ENCODE measurements around the gene USP5.

GRCh38 chr12:6912164-6912935, 60.4 kb downstream of the USP5 start:
- no peak for TF ChIP-seq ZFX (IDR thresholded peaks at IDR 0.05)
- TF ChIP-seq, protein P1, sequence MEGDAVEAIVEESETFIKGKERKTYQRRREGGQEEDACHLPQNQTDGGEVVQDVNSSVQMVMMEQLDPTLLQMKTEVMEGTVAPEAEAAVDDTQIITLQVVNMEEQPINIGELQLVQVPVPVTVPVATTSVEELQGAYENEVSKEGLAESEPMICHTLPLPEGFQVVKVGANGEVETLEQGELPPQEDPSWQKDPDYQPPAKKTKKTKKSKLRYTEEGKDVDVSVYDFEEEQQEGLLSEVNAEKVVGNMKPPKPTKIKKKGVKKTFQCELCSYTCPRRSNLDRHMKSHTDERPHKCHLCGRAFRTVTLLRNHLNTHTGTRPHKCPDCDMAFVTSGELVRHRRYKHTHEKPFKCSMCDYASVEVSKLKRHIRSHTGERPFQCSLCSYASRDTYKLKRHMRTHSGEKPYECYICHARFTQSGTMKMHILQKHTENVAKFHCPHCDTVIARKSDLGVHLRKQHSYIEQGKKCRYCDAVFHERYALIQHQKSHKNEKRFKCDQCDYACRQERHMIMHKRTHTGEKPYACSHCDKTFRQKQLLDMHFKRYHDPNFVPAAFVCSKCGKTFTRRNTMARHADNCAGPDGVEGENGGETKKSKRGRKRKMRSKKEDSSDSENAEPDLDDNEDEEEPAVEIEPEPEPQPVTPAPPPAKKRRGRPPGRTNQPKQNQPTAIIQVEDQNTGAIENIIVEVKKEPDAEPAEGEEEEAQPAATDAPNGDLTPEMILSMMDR (conservative IDR thresholded peaks at IDR 0.05): no peak

Measured in C4-2B (cell line).